ENCODE measurements around the gene UBB. TPM values are rescaled to one million over a fixed set of nuclear protein-coding genes. Genes with fewer than 3 reads are reported as not detected.

UBB gene
- total and polyA plus RNA-seq, 2 of the 4 experiments (the other 2 are of a cell fraction) = 2,561 to 4,283 TPM

GRCh38 chr17:16345565-16345964 is 35.3 kb upstream of the UBB start:
- Histone ChIP-seq H3K18ac (ENCODE audit: low read depth, low read length) (no peak overlapping the region), H3K9ac (ENCODE audit: low read depth, low read length) (no peak overlapping the region), H3K9me1 (ENCODE audit: insufficient read depth, low read length) (peaks cover 9% of the 10 kb centered on the region; the same call in 1 of the 2 replicates), H3K4me2 (ENCODE audit: low read depth, low read length) (no peak overlapping the region), H3K4me3 (ENCODE audit: insufficient read depth, low read depth, low read length) (no peak overlapping the region), H3K14ac (replicated peaks; ENCODE audit: low read depth, low read length) (no peak overlapping the region), H3K79me1 (ENCODE audit: low read depth in 1 of 2, low read length in 2 of 2) (peaks cover 0 to 3% of the 10 kb centered on the region in 2 experiments; a peak in 2 of 4 replicates), H3K27ac (ENCODE audit: insufficient read depth, low read length) (no peak overlapping the region), H3K4ac (ENCODE audit: low read depth, low read length) (no peak overlapping the region), H4K91ac (ENCODE audit: insufficient read depth, low read depth, low read length) (no peak overlapping the region), H2AK5ac (ENCODE audit: low read depth, low read length) (no peak overlapping the region), H3K9me3 (ENCODE audit: control insufficient read depth, insufficient read depth, low read length) (no peaks in the 10 kb centered on the region), H2BK120ac (ENCODE audit: low read depth, low read length) (no peak overlapping the region), H2AFZ (replicated peaks; ENCODE audit: low read length, poor library complexity) (no peak overlapping the region), H3K4me1 (ENCODE audit: control insufficient read depth, insufficient read depth, low read length) (no peaks in the 10 kb centered on the region; the same call in 1 of the 2 replicates), H2AK9ac (replicated peaks; ENCODE audit: low read depth, low read length, poor library complexity) (no peak overlapping the region), H4K20me1 (ENCODE audit: insufficient read depth, low read length) (no peaks in the 10 kb centered on the region), H3K27me3 (ENCODE audit: control insufficient read depth, insufficient read depth, low read length) (no peaks in the 10 kb centered on the region), H3K23ac (ENCODE audit: low read depth, low read length) (no peak overlapping the region), H2BK5ac (ENCODE audit: low read depth, low read length, poor library complexity, severe bottlenecking) (no peak overlapping the region), H3K56ac (ENCODE audit: extremely low read depth, insufficient read depth, low read length) (no peak overlapping the region), H4K8ac (ENCODE audit: low read depth in 2 of 2, low read length in 2 of 2) (no peak overlapping the region), H2BK15ac (ENCODE audit: low read depth, low read length) (no peak overlapping the region), H4K5ac (ENCODE audit: low read depth, low read length) (no peak overlapping the region), H3K36me3 (ENCODE audit: control insufficient read depth, insufficient read depth, low read length) (peaks cover 22% of the 10 kb centered on the region), H2BK20ac (ENCODE audit: low read depth, low read length) (no peak overlapping the region)
- DNase-seq (no peak), ATAC-seq (ENCODE audit: low read depth) (no peak)
- dilution Hi-C loops (cut with HindIII; ENCODE audit: low sequenced_read_pairs, unreplicated experiment) = no loop called here
- intact Hi-C loops (cut with micrococcal nuclease) = no loop called here
- ChIA-PET POLR2A (ENCODE audit: unreplicated experiment) (no interaction called here), CTCF (no interaction called here)
- BruUV-seq (replicated peaks) = no TSS peak
- TF ChIP-seq SMC3 (IDR thresholded peaks at IDR 0.05; ENCODE audit: low read depth, low read length) (no peak), RAD21 (IDR thresholded peaks at IDR 0.05; ENCODE audit: low read length) (no peak), CHD1 (IDR thresholded peaks at IDR 0.05; ENCODE audit: low read depth, low read length) (no peak), FOS (IDR thresholded peaks at IDR 0.05; ENCODE audit: low read depth, low read length) (no peak), RCOR1 (IDR thresholded peaks at IDR 0.05; ENCODE audit: insufficient replicate concordance, low read length) (no peak), POLR2A (IDR thresholded peaks at IDR 0.05; ENCODE audit: low read depth, low read length) (no peak), BHLHE40 (IDR thresholded peaks at IDR 0.05; ENCODE audit: low read depth, low read length) (no peak), MAZ (IDR thresholded peaks at IDR 0.05; ENCODE audit: borderline replicate concordance, low read depth, low read length) (no peak), RFX5 (IDR thresholded peaks at IDR 0.05; ENCODE audit: low read depth, low read length) (no peak)
- TF ChIP-seq, protein P1, sequence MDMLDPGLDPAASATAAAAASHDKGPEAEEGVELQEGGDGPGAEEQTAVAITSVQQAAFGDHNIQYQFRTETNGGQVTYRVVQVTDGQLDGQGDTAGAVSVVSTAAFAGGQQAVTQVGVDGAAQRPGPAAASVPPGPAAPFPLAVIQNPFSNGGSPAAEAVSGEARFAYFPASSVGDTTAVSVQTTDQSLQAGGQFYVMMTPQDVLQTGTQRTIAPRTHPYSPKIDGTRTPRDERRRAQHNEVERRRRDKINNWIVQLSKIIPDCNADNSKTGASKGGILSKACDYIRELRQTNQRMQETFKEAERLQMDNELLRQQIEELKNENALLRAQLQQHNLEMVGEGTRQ (IDR thresholded peaks at IDR 0.05; ENCODE audit: low read depth, low read length) = no peak
- TF ChIP-seq, protein P2, sequence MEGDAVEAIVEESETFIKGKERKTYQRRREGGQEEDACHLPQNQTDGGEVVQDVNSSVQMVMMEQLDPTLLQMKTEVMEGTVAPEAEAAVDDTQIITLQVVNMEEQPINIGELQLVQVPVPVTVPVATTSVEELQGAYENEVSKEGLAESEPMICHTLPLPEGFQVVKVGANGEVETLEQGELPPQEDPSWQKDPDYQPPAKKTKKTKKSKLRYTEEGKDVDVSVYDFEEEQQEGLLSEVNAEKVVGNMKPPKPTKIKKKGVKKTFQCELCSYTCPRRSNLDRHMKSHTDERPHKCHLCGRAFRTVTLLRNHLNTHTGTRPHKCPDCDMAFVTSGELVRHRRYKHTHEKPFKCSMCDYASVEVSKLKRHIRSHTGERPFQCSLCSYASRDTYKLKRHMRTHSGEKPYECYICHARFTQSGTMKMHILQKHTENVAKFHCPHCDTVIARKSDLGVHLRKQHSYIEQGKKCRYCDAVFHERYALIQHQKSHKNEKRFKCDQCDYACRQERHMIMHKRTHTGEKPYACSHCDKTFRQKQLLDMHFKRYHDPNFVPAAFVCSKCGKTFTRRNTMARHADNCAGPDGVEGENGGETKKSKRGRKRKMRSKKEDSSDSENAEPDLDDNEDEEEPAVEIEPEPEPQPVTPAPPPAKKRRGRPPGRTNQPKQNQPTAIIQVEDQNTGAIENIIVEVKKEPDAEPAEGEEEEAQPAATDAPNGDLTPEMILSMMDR (conservative IDR thresholded peaks at IDR 0.05; ENCODE audit: low read depth, low read length) = no peak
- in situ Hi-C loops (cut with MboI; ENCODE audit: low sequenced_read_pairs) = no loop called here
- WGBS, 2 experiments (ENCODE audit: extremely low coverage in 2 of 2, insufficient read length in 1 of 2) = 100% methylated on average over 1 of the region's 5 CpGs; no CpG with 5 or more reads in 1 of the 2 experiments
